UCSD-AML1 (cell line): ENCODE data around the gene THBS2.
"Not testable (repeated sequence)": the region's sequence is repeated elsewhere in the genome, so short reads cannot be mapped to it uniquely, and the experiment has no call there.

Source experiments
- DNase-seq: peaks from one replicate; lab custom pipeline; 2025; ENCODE audit not compliant: unreplicated experiment; lab: John Stamatoyannopoulos, UW

Gene THBS2

DNA sequence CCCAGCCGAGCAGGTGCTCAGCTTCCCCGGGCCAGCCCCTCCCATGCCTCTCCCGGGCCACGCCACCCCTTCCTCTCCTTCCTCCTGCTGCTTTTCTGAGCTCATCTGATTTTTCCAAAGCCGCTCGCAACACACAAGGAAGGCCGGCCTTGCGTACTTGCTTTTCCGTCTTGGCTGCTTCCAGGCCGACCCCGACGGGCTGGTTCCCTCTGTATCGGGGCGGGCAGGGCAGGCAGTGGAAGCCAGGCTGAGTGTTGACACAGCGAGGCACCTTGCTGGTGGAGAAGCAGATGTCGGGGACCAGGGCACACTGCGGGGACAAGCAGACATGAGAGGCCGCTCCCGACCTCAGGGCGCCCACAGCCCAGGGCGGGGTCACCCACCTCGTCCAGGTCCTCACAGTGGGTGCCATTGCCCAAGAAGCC is 21.1 kb downstream of the THBS2 start:
- no peak for DNase-seq

DNA sequence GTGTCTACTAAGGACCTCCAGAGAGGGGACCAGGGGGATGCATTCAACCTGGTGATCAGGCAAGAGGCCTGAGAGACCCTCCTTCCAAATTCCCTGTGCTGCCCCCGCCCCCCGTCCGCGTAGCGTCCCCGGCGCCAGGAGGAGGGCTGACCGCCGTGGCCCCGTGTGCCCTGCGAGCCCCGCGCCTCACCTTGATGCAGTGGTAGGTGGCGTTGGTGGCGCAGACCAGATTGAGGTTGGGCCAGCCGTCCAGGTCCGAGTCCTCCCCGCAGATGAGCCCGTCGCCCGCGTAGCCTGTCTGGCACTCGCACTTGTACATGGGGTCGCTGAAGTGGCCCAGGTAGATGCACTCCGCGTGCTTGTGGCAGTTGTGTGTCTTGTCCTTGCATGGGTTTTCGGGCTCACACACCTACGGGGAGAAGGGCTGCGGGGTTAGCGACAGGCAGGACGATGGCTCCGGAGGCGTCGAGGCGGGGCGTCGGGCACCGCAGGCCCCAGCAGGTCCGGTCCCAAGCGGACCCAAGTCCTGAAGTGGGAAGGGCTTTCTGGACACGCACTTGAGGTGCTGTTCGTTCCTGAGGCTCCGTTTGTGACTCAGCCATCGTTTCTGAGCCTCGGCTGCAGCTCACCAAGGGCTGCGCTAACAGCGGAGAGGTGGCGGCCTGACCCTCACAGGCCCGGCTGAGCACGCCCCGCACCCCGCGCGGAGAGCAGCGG is 21.7 kb downstream of the THBS2 start:
- no peak for DNase-seq

GRCh38 chr6:169230946-169231789 is 22.5 kb downstream of the THBS2 start:
- DNase-seq, result no peak

DNA sequence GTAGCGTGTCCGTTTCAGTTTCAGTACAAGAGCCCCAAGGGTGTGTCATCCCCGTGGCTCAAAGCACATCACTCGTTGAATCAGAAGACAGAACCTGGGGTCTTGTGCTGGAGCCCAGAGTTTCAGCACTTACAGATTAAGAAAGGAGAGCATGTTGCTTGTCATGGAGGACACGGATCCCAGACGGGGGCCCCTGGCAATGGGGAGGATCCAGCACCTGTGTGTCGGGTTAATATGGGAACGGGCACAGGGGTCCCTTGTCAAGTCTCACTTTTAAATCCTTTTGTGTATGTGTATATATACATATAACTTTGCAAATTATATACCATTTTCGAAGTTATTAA is 23.4 kb downstream of the THBS2 start:
- DNase-seq, result no peak

DNA sequence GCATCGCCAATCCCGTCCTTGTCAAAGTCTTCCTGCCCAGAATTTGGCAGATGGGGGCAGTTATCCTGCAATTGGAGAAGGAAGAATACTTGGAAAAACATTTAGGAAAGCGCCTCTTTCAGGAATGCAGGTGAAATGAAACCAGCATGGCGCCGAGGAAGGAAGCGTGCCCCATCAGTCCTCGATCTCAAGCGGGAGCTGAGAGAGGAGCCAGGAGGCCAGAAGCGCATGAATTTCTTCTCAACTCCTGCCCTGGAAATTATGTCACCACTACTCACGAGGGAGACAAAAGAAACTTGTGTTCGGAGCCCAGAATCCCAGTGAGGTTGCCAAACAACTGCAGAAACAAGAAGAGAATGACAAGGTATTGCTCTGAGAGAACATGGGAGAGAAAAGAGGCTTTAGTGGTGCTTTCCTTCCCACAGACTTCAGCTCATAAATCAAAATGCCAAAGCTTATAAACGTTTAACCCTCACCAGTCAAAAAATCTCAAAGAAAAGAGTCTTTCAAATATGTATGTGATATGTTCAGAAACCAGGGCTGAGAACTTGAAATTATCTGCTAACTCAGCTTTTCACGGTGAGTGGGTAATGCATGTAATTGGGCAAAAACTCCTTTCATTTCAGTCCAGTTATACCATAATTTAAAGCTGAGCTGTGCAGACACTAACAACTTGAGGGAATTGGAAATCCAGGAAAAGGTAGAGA is 23.9 kb downstream of the THBS2 start:
- no peak for DNase-seq

DNA sequence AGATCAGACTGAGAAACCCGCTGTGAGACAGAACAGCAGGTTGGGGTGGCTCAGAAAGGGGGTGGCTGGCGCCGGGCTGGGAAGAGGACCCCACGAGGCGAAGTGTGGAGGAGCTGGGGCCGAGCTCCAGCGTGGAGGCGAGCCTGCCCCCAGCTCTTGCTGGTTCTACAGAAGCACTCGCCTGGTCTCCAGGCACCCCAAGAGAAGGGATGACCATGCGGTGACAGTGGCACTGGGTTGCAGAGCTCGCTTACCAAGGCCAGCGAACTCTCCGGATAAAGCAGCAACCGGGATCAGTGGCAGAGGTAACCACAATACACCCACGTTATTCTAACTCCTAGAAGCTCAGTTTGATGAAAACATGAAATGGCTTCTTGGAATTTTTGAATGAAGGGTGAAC is 26.5 kb downstream of the THBS2 start:
- DNase-seq, result no peak

DNA sequence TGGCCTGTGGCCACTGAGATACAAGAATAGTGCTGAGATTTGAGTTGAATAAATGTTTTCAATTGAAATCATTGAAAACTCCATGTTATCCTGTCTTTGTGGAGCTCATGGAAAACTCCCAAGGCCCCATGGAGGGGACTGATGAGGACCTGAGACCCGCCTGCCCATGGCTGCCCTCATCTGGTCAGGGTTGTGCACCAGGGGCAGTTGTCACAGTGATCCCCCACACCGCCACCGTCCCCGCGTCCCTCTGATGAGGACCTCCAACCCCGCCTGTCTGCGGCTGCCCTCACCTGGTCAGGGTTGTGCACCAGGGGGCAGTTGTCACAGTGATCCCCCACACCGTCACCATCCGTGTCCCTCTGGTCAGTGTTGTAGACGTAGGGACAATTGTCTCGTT is 27.8 kb downstream of the THBS2 start:
- DNase-seq, result no peak

DNA sequence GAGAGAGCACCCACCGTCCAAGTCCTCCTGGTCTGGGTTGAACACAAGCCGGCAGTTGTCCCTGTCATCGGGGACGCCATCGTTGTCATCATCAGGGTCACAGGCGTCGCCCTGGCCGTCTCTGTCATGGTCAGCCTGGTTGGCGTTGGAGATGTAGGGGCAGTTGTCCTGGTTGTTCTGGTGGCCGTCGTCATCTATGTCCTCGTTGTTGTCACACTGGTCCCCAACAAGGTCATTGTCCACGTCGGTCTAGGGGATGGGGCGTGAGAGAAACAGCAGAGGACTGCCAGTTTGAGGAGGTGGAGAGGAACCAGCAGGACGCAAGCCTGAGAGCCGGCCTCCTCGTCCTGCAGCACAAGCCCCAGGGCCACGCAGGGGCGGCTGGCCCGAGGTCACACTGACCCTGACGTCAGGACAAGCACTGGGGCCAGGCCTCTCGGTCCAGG is 28.5 kb downstream of the THBS2 start:
- no peak for DNase-seq

GRCh38 chr6:169224716-169225115 is 28.9 kb downstream of the THBS2 start:
- no peak for DNase-seq

GRCh38 chr6:169224185-169224695 is 29.4 kb downstream of the THBS2 start:
- DNase-seq, result no peak

- no peak for DNase-seq
Measured at GRCh38 chr6:169223006-169223405, 30.6 kb downstream of the THBS2 start.

DNA sequence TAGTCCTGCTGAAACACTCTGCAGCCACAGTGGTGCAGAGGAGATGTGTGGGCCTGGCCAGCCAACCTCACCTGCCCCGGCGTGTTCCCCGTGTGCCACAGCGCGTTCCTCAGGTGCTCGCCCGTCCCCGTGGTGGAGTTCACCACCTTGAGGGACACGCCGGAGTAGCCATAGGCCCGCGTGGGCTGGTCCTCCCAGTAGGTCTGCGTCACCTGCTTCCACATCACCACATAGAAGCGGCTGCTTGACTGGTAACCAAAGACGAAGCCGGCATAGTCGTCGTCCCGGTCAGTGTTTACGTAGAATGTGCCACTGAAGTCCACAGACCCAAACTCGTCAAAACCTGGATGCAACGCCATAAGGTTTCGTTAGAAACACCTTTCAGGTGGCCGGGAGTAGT is 31.5 kb downstream of the THBS2 start:
- no peak for DNase-seq

GRCh38 chr6:169221264-169221663 is 32.4 kb downstream of the THBS2 start:
- DNase-seq, result no peak

GRCh38 chr6:169220068-169220964 is 33.3 kb downstream of the THBS2 start:
- no peak for DNase-seq

DNA sequence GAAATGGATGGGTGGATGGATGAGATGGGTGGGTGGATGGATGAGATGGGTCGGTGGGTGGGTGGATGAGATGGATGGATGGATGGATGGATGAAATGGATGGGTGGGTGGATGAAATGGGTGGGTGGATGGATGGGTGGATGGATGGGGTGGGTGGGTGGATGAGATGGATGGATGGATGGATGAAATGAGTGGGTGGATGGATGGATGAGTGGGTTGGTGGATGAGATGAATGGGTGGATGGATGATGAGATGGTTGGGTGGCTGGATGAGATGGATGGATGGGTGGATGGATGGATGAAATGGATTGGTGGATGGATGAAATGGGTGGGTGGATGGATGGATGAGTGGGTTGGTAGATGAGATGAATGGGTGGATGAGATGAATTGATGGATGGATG is 35.7 kb downstream of the THBS2 start:
- no peak for DNase-seq

- no peak for DNase-seq
Measured at GRCh38 chr6:169216830-169217229, 36.8 kb downstream of the THBS2 start.

DNA sequence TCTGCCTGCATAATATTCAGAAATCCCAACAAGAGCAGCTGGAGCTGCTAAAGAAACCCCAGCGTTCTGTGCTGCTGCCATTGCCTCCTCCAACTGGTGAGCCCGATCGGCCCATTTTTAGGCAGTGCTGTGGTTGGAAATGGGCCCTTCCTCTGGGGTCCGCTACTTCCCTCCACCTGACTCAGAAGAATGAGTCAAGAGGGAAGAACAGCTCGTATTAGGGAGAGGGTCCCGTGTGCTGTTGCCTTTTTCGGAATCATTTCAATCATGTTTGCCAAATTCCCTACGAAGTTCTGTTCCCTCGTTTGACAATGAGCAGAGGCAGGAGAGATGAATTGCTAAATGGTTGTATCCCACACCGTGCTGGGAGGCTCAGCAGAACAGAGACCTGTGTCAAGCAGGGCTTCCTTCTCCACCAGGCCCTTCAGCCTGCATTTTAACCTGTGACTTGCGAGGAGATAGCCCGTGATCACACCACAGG is 38.4 kb downstream of the THBS2 start:
- no peak for DNase-seq

DNA sequence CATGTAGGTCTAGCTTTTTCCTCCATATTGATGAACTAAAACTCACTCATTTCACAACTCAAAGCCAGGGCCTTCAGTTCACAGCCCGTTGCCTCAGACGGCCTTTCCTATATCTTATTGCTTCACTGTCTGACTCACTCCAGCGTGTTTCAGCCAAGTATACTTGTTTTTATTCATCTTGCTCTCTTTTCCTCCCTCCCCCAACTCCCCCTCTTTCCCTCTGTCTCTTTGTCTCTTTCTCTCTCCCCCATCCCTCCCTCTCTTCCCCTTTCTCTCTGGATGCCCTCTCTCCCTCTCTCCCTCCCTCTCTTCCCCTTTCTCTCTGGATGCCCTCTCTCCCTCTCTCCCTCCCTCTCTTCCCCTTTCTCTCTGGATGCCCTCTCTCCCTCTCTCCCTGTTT is 38.9 kb downstream of the THBS2 start:
- not testable (repeated sequence) for DNase-seq

- no peak for DNase-seq
Measured at GRCh38 chr6:169213814-169214520, 39.7 kb downstream of the THBS2 start.
